ENCODE measurements around the gene ZNF425.
A peak's percentile ranks its signal among the peaks of the same experiment; 100 is the strongest.

Gene ZNF425, protein sequence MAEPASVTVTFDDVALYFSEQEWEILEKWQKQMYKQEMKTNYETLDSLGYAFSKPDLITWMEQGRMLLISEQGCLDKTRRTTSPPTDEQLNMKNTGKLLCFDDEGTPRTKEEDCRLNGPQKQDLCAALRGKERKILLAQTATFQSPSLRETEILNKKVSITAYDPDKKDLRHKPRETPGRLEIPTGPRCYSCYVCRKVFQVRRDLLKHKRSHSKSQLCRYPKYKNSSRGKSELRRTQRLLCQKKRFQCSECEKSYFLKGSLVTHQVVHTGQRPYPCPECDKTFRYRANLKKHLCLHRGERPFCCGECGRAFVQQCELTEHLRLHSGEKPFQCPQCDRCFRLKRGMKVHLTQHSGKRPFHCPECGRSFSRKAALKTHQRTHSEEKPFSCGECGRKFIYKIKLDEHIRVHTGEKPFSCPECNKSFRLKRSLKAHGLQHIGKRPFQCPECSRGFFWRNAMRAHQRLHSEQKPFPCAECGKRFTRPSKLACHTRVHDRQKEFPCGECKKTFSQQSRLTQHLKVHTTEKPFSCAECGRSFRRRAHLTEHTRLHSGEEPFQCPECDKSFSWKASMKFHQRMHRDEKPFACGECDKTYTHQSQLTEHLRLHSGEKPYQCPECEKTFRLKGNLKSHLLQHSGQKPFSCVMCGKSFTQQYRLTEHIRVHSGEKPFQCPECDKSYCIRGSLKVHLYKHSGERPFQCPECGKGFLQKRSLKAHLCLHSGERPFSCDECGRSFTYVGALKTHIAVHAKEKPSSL

DNA sequence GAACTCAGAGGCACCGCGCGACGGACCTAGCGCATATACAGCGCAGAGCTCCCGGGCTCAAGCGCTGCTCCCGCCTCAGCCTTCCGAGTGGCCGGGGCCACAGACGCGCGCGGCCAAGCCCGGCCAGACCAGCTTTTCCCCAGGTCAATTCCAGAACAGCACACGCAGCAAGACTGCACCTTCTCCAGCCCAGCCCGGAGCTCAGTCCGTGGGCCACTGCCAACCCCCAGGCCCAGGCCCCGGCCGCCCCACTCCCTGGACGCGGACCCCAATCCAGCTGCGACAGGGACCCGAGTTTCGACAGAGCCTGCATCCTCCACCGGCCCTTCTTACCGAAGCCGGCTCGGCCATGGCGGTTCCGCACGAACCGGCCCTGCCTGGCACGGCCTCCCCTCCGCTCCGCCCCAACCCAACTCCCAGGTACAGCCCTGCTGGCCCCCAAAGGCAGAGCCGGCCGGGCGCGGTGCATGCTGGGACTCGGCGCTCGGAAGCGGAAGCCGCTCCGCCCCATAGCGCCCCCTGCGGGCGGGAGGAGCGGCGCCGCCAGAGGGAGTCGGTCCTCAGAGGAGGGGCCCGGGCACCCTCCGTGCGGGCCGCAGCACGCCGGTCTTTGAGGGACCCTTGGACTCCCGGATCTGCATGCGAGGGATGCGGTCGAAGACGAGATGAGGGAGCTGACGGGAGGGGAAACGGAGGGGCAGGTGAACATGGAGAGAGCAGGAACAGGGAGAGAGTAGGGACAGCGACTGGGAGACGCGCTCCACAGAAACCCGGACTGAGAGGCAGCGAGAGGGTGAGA lies at the start of gene ZNF425:
Gene ZNF425 (minus strand): TSS at position 462 of the 799 bp plus-strand sequence. CDS start 111 bp downstream, at position 351.
- TF ChIP-seq, protein P1, sequence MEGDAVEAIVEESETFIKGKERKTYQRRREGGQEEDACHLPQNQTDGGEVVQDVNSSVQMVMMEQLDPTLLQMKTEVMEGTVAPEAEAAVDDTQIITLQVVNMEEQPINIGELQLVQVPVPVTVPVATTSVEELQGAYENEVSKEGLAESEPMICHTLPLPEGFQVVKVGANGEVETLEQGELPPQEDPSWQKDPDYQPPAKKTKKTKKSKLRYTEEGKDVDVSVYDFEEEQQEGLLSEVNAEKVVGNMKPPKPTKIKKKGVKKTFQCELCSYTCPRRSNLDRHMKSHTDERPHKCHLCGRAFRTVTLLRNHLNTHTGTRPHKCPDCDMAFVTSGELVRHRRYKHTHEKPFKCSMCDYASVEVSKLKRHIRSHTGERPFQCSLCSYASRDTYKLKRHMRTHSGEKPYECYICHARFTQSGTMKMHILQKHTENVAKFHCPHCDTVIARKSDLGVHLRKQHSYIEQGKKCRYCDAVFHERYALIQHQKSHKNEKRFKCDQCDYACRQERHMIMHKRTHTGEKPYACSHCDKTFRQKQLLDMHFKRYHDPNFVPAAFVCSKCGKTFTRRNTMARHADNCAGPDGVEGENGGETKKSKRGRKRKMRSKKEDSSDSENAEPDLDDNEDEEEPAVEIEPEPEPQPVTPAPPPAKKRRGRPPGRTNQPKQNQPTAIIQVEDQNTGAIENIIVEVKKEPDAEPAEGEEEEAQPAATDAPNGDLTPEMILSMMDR (conservative IDR thresholded peaks at IDR 0.05; ENCODE audit: low read length): peak; percentile 67
- H3K4me3 ChIP-seq (ENCODE audit: low read length): peak within 1 kb of the TSS; percentile 99
- DNase-seq (ENCODE audit: low read depth): peak; percentile 89

DNA sequence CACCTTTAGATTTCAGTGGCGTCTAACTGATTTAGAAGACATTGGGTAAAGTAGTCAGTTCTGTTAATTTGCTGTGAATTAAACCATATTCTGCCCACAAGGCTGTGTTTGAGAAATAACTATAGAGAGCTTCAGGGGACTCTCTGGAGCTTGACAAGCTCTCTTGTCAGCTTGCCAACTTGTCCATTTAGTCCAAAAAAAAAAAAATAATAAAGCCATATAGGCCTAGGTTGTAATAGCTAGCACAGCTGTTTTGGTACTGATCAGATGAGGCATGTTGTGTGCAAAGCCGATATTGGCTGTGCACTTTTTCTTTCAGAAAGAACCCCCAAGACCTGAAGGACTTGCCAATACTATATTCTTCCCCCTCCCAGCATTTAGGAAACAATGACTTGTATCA lies 49.0 kb upstream of the ZNF425 start:
- no peak for DNase-seq (ENCODE audit: low read depth)
- H3K4me3 ChIP-seq (ENCODE audit: low read length): no peak overlapping the region

DNA sequence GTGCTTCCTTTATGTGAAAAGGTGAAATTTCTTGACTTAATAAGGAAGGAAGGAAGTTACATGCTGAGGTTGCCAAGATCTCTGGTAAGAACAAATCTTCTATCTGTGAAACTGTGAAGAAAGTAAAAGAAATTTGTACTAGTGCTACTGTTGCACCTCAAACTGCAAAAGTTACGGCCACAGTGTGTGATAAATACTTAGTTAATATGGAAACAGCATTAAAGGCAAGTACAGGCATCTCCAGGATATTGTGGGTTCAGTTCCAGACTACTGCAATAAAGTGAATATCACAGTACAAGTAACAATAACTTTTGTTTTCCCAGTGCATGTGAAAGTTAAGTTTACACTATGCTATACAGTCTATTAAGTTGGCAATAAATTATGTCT lies 46.4 kb upstream of the ZNF425 start:
- TF ChIP-seq, protein P1 (conservative IDR thresholded peaks at IDR 0.05; ENCODE audit: low read length): no peak
- DNase-seq (ENCODE audit: low read depth): no peak

More for the DNA sequence above, 49.0 kb upstream of the ZNF425 start:
- TF ChIP-seq, protein P1 (conservative IDR thresholded peaks at IDR 0.05; ENCODE audit: low read length): no peak

DNA sequence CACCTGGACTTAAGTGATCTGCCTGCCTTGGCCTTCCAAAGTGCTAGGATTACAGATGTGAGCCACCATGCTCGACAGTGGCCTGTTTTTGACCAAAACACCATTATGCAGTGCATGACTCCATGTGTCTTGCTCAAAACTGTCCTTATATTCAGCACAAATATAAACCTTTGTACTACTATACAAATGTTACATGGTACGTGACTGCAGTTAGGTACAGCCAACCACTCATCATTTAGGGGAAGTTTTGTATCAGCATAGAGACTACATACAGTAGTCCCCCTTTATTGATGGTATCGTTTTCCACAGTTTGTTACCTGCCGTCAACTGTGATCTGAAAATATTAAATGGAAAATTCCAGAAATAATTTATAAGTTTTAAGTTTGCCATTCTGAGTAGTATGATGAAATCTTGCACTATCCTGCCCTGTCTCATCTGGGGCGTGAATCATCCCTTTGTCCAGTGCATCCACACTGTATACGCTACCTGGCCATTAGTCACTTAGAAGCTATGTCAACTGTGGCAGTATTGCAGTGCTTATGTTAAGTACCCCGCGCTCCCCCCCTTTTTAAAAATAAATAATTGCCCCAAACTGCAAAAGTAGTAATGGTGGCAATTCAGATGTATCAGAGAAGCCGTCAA lies 45.9 kb upstream of the ZNF425 start:
- TF ChIP-seq, protein P1 (conservative IDR thresholded peaks at IDR 0.05; ENCODE audit: low read length): no peak
- no peak overlapping the region for H3K4me3 ChIP-seq (ENCODE audit: low read length)
- DNase-seq (ENCODE audit: low read depth): no peak

More for the DNA sequence above, 46.4 kb upstream of the ZNF425 start:
- H3K4me3 ChIP-seq (ENCODE audit: low read length): no peak overlapping the region

DNA sequence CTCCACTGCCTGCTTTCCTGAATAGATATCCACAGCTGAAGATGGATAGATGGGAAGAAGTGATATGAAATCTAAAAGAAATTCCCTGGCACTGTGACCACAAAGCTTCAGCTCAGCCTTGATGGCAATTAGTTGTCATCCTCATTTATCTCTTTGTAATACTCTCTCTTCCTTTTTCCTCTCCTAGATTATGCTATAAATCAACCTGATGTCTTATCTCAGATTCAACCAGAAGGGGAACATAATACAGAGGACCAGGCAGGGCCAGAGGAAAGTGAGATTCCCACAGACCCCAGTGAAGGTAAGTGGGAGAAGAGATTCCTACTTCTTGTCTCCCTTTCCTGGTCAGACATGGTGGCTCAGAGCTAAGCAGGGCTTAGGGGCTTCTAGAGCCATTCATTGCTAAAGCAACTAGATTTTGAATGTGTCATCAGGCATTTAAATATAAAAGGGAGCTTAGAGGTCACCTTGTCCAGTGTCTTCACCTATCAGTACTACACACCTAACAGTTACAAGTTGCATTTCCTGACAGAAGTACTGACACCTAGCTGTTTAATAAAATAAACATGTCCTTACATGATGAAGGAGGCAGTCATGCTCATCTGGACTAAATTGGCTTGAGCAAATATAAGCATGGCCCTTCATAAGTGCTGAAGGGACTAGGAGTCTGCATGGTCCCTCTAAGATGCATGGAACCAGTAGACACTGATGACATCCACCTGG lies 40.7 kb upstream of the ZNF425 start:
- TF ChIP-seq, protein P1 (conservative IDR thresholded peaks at IDR 0.05; ENCODE audit: low read length): no peak
- no peak for DNase-seq (ENCODE audit: low read depth)
- H3K4me3 ChIP-seq (ENCODE audit: low read length): no peak overlapping the region

DNA sequence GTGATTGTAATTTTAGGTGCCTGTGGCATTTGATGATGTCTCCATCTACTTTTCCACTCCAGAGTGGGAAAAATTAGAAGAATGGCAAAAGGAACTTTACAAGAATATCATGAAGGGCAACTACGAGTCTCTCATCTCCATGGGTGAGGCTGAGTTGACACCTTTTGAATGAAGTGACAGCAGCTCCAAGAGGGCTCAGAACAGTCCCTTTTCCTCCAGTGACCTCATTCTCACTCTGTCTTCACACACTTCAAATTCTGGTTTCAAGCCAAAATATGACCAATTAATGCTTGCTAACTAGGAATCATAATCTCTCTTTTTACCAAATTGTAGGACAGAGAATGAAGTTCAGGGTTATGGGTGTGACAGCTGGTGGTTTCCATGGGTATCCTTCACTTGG lies 40.0 kb upstream of the ZNF425 start:
- no peak for DNase-seq (ENCODE audit: low read depth)
- TF ChIP-seq, protein P1 (conservative IDR thresholded peaks at IDR 0.05; ENCODE audit: low read length): no peak
- H3K4me3 ChIP-seq (ENCODE audit: low read length): no peak overlapping the region

Data from AG10803 (cell line).